B cell (primary cell): ENCODE data around the gene SERPINA9.

ENCODE experiments used
- CTCF ChIP-seq: fragments of 200-600 bp; IDR thresholded peaks from one replicate; pipeline ENCODE4 v1.8.0; 2022; ENCODE audit warnings: antibody characterized with exemption, mild to moderate bottlenecking
- EZH2 ChIP-seq: IDR thresholded peaks from 2 replicates; pipeline ENCODE4 v1.6.1; 2012; ENCODE audit warnings: borderline replicate concordance, low read depth, mild to moderate bottlenecking, moderate library complexity, low read length; ENCODE audit not compliant: insufficient read depth, poor library complexity, severe bottlenecking

- no peak for TF ChIP-seq CTCF
- TF ChIP-seq EZH2: no peak
Observed at GRCh38 chr14:94480809-94481208, 4.8 kb upstream of the SERPINA9 start.
